ENCODE measurements around the gene SCAF8.

- peak; percentile 86 for TF ChIP-seq CTCF (conservative IDR thresholded peaks at IDR 0.05; ENCODE audit: low read depth, low read length)
- TF ChIP-seq POLR2A (IDR thresholded peaks at IDR 0.05; ENCODE audit: low read depth, low read length) = no peak
- TF ChIP-seq BHLHE40 (IDR thresholded peaks at IDR 0.05; ENCODE audit: low read depth, low read length) = no peak
- TF ChIP-seq USF2 (IDR thresholded peaks at IDR 0.05; ENCODE audit: low read depth, low read length) = no peak
- TF ChIP-seq MXI1 (IDR thresholded peaks at IDR 0.05; ENCODE audit: borderline replicate concordance, low read depth, low read length) = no peak
- TF ChIP-seq CEBPB (IDR thresholded peaks at IDR 0.05; ENCODE audit: low read depth, low read length) = no peak
- no peak for TF ChIP-seq RFX5 (IDR thresholded peaks at IDR 0.05; ENCODE audit: low read depth, low read length)
- no peak for TF ChIP-seq MAZ (IDR thresholded peaks at IDR 0.05; ENCODE audit: borderline replicate concordance, low read depth, low read length)
- no peak for TF ChIP-seq CHD1 (IDR thresholded peaks at IDR 0.05; ENCODE audit: low read depth, low read length)
- TF ChIP-seq ELK1 (IDR thresholded peaks at IDR 0.05; ENCODE audit: borderline replicate concordance, low read depth, low read length) = no peak
These were observed 135.0 kb downstream of the SCAF8 start for GRCh38 chr6:154868143-154868594.
